Uterus (tissue), 4 donors: ENCODE measurements around the gene NUBPL. TPM values are rescaled to one million over a fixed set of nuclear protein-coding genes. Genes with fewer than 3 reads are reported as not detected.
A peak's percentile ranks its signal among the peaks of the same experiment; 100 is the strongest.

Experiments
- DNase-seq, 2 donors: peaks; one replicate each; pipeline ENCODE4 v3.0.0-alpha.2; 2019 to 2020
- H3K27ac ChIP-seq, 2 donors: fragments of 200-600 bp; sonication (generic); 1 replicate in 1 of 2; 2 replicates in 1 of 2; pipeline ENCODE4 v1.5.1; 2016 to 2018
- H3K27me3 ChIP-seq, 2 donors: fragments of 200-600 bp; sonication (generic); one replicate each; pipeline ENCODE4 v1.5.1; 2018 to 2019; ENCODE audit warnings: control low read depth in 1 of 2
- H3K36me3 ChIP-seq, 2 donors: fragments of 200-600 bp; sonication (generic); one replicate each; pipeline ENCODE4 v1.5.1; 2019; ENCODE audit warnings: control low read depth in 1 of 2
- H3K4me1 ChIP-seq, 2 donors: fragments of 200-600 bp; sonication (generic); one replicate each; pipeline ENCODE4 v1.5.1; 2018 to 2019; ENCODE audit warnings: control low read depth in 1 of 2
- H3K4me3 ChIP-seq, 2 donors: fragments of 200-600 bp; sonication (generic); 1 replicate in 1 of 2; 2 replicates in 1 of 2; pipeline ENCODE4 v1.5.1; 2018 to 2019; ENCODE audit warnings: mild to moderate bottlenecking in 1 of 2
- H3K9me3 ChIP-seq, 2 donors: fragments of 200-600 bp; sonication (generic); one replicate each; pipeline ENCODE4 v1.5.1; 2019; ENCODE audit warnings: control low read depth in 1 of 2
- CTCF ChIP-seq, 4 experiments: fragments of 200-600 bp in 2 of 4; fragments of 450-650 bp in 2 of 4; sonication (generic) in 2 of 4; IDR thresholded peaks; one replicate each; pipeline ENCODE4 v1.5.1; 2016 to 2019; ENCODE audit warnings: antibody characterized with exemption in 4 of 4, mild to moderate bottlenecking in 2 of 4, moderate library complexity in 1 of 4
- POLR2A ChIP-seq, 2 donors: fragments of 450-650 bp; IDR thresholded peaks; one replicate each; pipeline ENCODE4 v1.6.1; 2016; ENCODE audit warnings: antibody characterized with exemption in 2 of 2, mild to moderate bottlenecking in 1 of 2, moderate library complexity in 1 of 2
- intact Hi-C: fragments of 100-400 bp; cut with DNase I; formaldehyde crosslinking; loops from one replicate; pipeline ENCODE4 v1.15.1; 2023; ENCODE audit warnings: low total_unique reads
- total RNA-seq, 4 donors: library from RNA; depleted of rRNA in 3 of 4; stranded (reverse); fragments of >200 nt in 3 of 4; gene quantifications; one replicate each; pipeline versions ENCODE4 v1.1.0 to v1.2.4, GENCODE V29; 2014 to 2023
- donor health status: DM: yes; HTN: yes; CAD: no.

The NUBPL gene
- total RNA-seq, 4 donors from 2014 or later, result 1.5 to 31.5 (median 12.2) TPM

GRCh38 chr14:31582836-31583452 lies 21.7 kb downstream of the NUBPL start:
- H3K4me3 ChIP-seq, result no peak overlapping the region
- H3K36me3 ChIP-seq, result no peaks in the 10 kb centered on the region
- H3K27ac ChIP-seq, result peak overlapping the region in 1 of 2 donors; percentile 55
- no peaks in the 10 kb centered on the region for H3K27me3 ChIP-seq
- H3K9me3 ChIP-seq, result no peaks in the 10 kb centered on the region
- no peak for DNase-seq
- intact Hi-C loops, result no loop called here
- no peaks in the 10 kb centered on the region for H3K4me1 ChIP-seq
- no peak for TF ChIP-seq CTCF (IDR thresholded peaks at IDR 0.05)
- TF ChIP-seq POLR2A (IDR thresholded peaks at IDR 0.05), result no peak

- no peak for TF ChIP-seq POLR2A (IDR thresholded peaks at IDR 0.05)
- no peak overlapping the region for H3K4me3 ChIP-seq
- no peaks in the 10 kb centered on the region for H3K4me1 ChIP-seq
- H3K36me3 ChIP-seq, result no peaks in the 10 kb centered on the region
- H3K27me3 ChIP-seq, result no peaks in the 10 kb centered on the region
- no peaks in the 10 kb centered on the region for H3K9me3 ChIP-seq
- DNase-seq, result no peak
- intact Hi-C loops, result no loop called here
- no peak overlapping the region for H3K27ac ChIP-seq
Measured at GRCh38 chr14:31590206-31590605, 29.0 kb downstream of the NUBPL start.

- H3K4me1 ChIP-seq, result no peaks in the 10 kb centered on the region
- H3K27ac ChIP-seq, result no peak overlapping the region
- no peak overlapping the region for H3K4me3 ChIP-seq
- TF ChIP-seq CTCF (IDR thresholded peaks at IDR 0.05) (no peak), POLR2A (IDR thresholded peaks at IDR 0.05) (no peak)
- H3K36me3 ChIP-seq, result no peaks in the 10 kb centered on the region
- intact Hi-C loops, result no loop called here
- no peak for DNase-seq
- H3K9me3 ChIP-seq, result no peaks in the 10 kb centered on the region
- H3K27me3 ChIP-seq, result no peaks in the 10 kb centered on the region
Measured at GRCh38 chr14:31592122-31592521, 30.9 kb downstream of the NUBPL start.

GRCh38 chr14:31592631-31593030 lies 31.4 kb downstream of the NUBPL start:
- H3K36me3 ChIP-seq, result no peaks in the 10 kb centered on the region
- no peaks in the 10 kb centered on the region for H3K27me3 ChIP-seq
- no peaks in the 10 kb centered on the region for H3K9me3 ChIP-seq
- H3K4me3 ChIP-seq, result no peak overlapping the region
- H3K27ac ChIP-seq, result no peak overlapping the region
- intact Hi-C loops, result no loop called here
- DNase-seq, result no peak
- no peaks in the 10 kb centered on the region for H3K4me1 ChIP-seq
- TF ChIP-seq CTCF (IDR thresholded peaks at IDR 0.05) (no peak), POLR2A (IDR thresholded peaks at IDR 0.05) (no peak)

- no peak overlapping the region for H3K27ac ChIP-seq
- TF ChIP-seq CTCF (IDR thresholded peaks at IDR 0.05), result no peak
- TF ChIP-seq POLR2A (IDR thresholded peaks at IDR 0.05), result no peak
- no peak for DNase-seq
- intact Hi-C loops, result no loop called here
- no peaks in the 10 kb centered on the region for H3K36me3 ChIP-seq
- H3K27me3 ChIP-seq, result no peaks in the 10 kb centered on the region
- H3K4me3 ChIP-seq, result no peak overlapping the region
- no peaks in the 10 kb centered on the region for H3K4me1 ChIP-seq
- H3K9me3 ChIP-seq, result no peaks in the 10 kb centered on the region
Measured at GRCh38 chr14:31596342-31597095, 35.3 kb downstream of the NUBPL start.
